HG03280 (cell line): ENCODE data around the gene ADGRG6.
A peak's percentile ranks its signal among the peaks of the same experiment; 100 is the strongest.

Source experiments
- ATAC-seq: cut with Tn5 transposase; IDR thresholded peaks from one replicate; pipeline ENCODE4 v1.9.1; 2021; ENCODE audit warnings: mild to moderate bottlenecking, moderate library complexity; ENCODE audit not compliant: unreplicated experiment

Gene ADGRG6

GRCh38 chr6:142290851-142291250 lies 11.0 kb upstream of the ADGRG6 start:
- ATAC-seq, result no peak

- no peak for ATAC-seq
Measured at GRCh38 chr6:142291512-142291911, 10.3 kb upstream of the ADGRG6 start.

GRCh38 chr6:142292166-142292924 lies 9.5 kb upstream of the ADGRG6 start:
- no peak for ATAC-seq

- ATAC-seq, result no peak
Measured at GRCh38 chr6:142293121-142293520, 8.7 kb upstream of the ADGRG6 start.

- ATAC-seq, result no peak
Measured at GRCh38 chr6:142294679-142295078, 7.1 kb upstream of the ADGRG6 start.

- ATAC-seq, result no peak
Measured at GRCh38 chr6:142296975-142297604, 4.7 kb upstream of the ADGRG6 start.

- no peak for ATAC-seq
Measured at GRCh38 chr6:142297605-142297995, 4.2 kb upstream of the ADGRG6 start.

- ATAC-seq, result no peak
Measured at GRCh38 chr6:142297996-142298753, 3.6 kb upstream of the ADGRG6 start.

GRCh38 chr6:142300302-142300701 lies 1.5 kb upstream of the ADGRG6 start:
- ATAC-seq, result no peak

- ATAC-seq, result peak; percentile 18
Measured at GRCh38 chr6:142300758-142301650, 803 bp upstream of the ADGRG6 start.

GRCh38 chr6:142302421-142303175 lies 791 bp downstream of the ADGRG6 start:
- no peak for ATAC-seq

GRCh38 chr6:142303176-142303533 lies 1.3 kb downstream of the ADGRG6 start:
- ATAC-seq, result no peak

- ATAC-seq, result no peak
Measured at GRCh38 chr6:142304241-142304640, 2.4 kb downstream of the ADGRG6 start.

GRCh38 chr6:142306736-142307135 lies 4.9 kb downstream of the ADGRG6 start:
- ATAC-seq, result no peak

GRCh38 chr6:142307963-142308748 lies 6.3 kb downstream of the ADGRG6 start:
- no peak for ATAC-seq

- no peak for ATAC-seq
Measured at GRCh38 chr6:142309426-142309825, 7.6 kb downstream of the ADGRG6 start.

- no peak for ATAC-seq
Measured at GRCh38 chr6:142313284-142313683, 11.5 kb downstream of the ADGRG6 start.

- no peak for ATAC-seq
Measured at GRCh38 chr6:142316791-142317368, 15.1 kb downstream of the ADGRG6 start.

- no peak for ATAC-seq
Measured at GRCh38 chr6:142318714-142319113, 16.9 kb downstream of the ADGRG6 start.
